H4 (cell line): ENCODE measurements around the gene KIAA0232. TPM values are rescaled to one million over a fixed set of nuclear protein-coding genes. Genes with fewer than 3 reads are reported as not detected.
"Not testable (repeated sequence)": the region's sequence is repeated elsewhere in the genome, so short reads cannot be mapped to it uniquely, and the experiment has no call there.

ENCODE experiments used
- DNase-seq: peaks from one replicate; pipeline ENCODE4 v3.0.0-alpha.2; 2015; ENCODE audit warnings: low spot score
- total RNA-seq: library from RNA; depleted of rRNA; stranded (reverse); fragments of >200 nt; shearing (Covaris generic); gene quantifications from 2 replicates; pipeline ENCODE4 v1.2.3, GENCODE V29; 2014

KIAA0232 gene
- total RNA-seq, 1 experiment from 2014 or later = 24.3 TPM

- no peak for DNase-seq
Measured at GRCh38 chr4:6754481-6755087, 27.9 kb upstream of the KIAA0232 start.

- DNase-seq = no peak
Measured at GRCh38 chr4:6755088-6755753, 27.3 kb upstream of the KIAA0232 start.

GRCh38 chr4:6756345-6756744 is 26.2 kb upstream of the KIAA0232 start:
- not testable (repeated sequence) for DNase-seq

GRCh38 chr4:6758728-6759127 is 23.8 kb upstream of the KIAA0232 start:
- DNase-seq = no peak

GRCh38 chr4:6760865-6761264 is 21.7 kb upstream of the KIAA0232 start:
- no peak for DNase-seq

- no peak for DNase-seq
Measured at GRCh38 chr4:6761649-6762615, 20.6 kb upstream of the KIAA0232 start.

GRCh38 chr4:6763330-6763851 is 19.1 kb upstream of the KIAA0232 start:
- no peak for DNase-seq

GRCh38 chr4:6764976-6765620 is 17.4 kb upstream of the KIAA0232 start:
- DNase-seq = no peak

GRCh38 chr4:6765703-6766102 is 16.8 kb upstream of the KIAA0232 start:
- DNase-seq = no peak

GRCh38 chr4:6767386-6767747 is 15.2 kb upstream of the KIAA0232 start:
- no peak for DNase-seq

- DNase-seq = no peak
Measured at GRCh38 chr4:6767748-6768538, 14.6 kb upstream of the KIAA0232 start.

GRCh38 chr4:6768539-6768905 is 14.0 kb upstream of the KIAA0232 start:
- DNase-seq = no peak

- no peak for DNase-seq
Measured at GRCh38 chr4:6769233-6769988, 13.1 kb upstream of the KIAA0232 start.

- no peak for DNase-seq
Measured at GRCh38 chr4:6769989-6770420, 12.5 kb upstream of the KIAA0232 start.

- no peak for DNase-seq
Measured at GRCh38 chr4:6770581-6771228, 11.8 kb upstream of the KIAA0232 start.

GRCh38 chr4:6771229-6771671 is 11.3 kb upstream of the KIAA0232 start:
- DNase-seq = no peak

- peak; percentile 72 for DNase-seq
Measured at GRCh38 chr4:6772223-6772928, 10.2 kb upstream of the KIAA0232 start.

GRCh38 chr4:6773106-6773505 is 9.4 kb upstream of the KIAA0232 start:
- no peak for DNase-seq
